Prostate gland (tissue), 2 donors: Measurements from ENCODE around the gene NR1D2.

Experiments
- CTCF ChIP-seq, 4 experiments: fragments of 200-600 bp in 2 of 4; fragments of 450-650 bp in 2 of 4; sonication (generic) in 2 of 4; IDR thresholded peaks; 1 replicate in 3 of 4; 2 replicates in 1 of 4; pipeline ENCODE4 v1.5.1; 2016 to 2019; ENCODE audit warnings: antibody characterized with exemption in 4 of 4, mild to moderate bottlenecking in 2 of 4, moderate library complexity in 2 of 4
- POLR2A ChIP-seq: fragments of 450-650 bp; IDR thresholded peaks from one replicate; pipeline ENCODE4 v1.6.1; 2016; ENCODE audit warnings: antibody characterized with exemption, mild to moderate bottlenecking
- POLR2AphosphoS5 ChIP-seq: sonication (generic); formaldehyde crosslinking; IDR thresholded peaks from one replicate; pipeline ENCODE4 v1.6.1; 2017; ENCODE audit warnings: antibody characterized with exemption

- TF ChIP-seq CTCF (IDR thresholded peaks at IDR 0.05) (no peak), POLR2A (no peak), POLR2AphosphoS5 (no peak)
These were observed 2.5 kb upstream of the NR1D2 start for GRCh38 chr3:23942546-23942945.
